Neural progenitor cell (in vitro differentiated cells): ENCODE data around the gene KRTAP9-9.
"Not testable (repeated sequence)": the region's sequence is repeated elsewhere in the genome, so short reads cannot be mapped to it uniquely, and the experiment has no call there.

Source experiments
- EZH2 ChIP-seq: fragments of 200-600 bp; sonication (generic); IDR thresholded peaks from 2 replicates; pipeline ENCODE4 v1.6.1; 2017; ENCODE audit warnings: antibody characterized with exemption, mild to moderate bottlenecking, moderate library complexity
- EZH2phosphoT487 ChIP-seq: fragments of 200-600 bp; sonication (generic); IDR thresholded peaks from 2 replicates; pipeline ENCODE4 v1.6.1; 2017; ENCODE audit warnings: antibody characterized with exemption
- TF ChIP-seq, protein P1 (sequence below): fragments of 200-600 bp; sonication (generic); IDR thresholded peaks from 2 replicates; pipeline ENCODE4 v1.5.1; 2017; ENCODE audit warnings: antibody characterized with exemption, mild to moderate bottlenecking

DNA sequence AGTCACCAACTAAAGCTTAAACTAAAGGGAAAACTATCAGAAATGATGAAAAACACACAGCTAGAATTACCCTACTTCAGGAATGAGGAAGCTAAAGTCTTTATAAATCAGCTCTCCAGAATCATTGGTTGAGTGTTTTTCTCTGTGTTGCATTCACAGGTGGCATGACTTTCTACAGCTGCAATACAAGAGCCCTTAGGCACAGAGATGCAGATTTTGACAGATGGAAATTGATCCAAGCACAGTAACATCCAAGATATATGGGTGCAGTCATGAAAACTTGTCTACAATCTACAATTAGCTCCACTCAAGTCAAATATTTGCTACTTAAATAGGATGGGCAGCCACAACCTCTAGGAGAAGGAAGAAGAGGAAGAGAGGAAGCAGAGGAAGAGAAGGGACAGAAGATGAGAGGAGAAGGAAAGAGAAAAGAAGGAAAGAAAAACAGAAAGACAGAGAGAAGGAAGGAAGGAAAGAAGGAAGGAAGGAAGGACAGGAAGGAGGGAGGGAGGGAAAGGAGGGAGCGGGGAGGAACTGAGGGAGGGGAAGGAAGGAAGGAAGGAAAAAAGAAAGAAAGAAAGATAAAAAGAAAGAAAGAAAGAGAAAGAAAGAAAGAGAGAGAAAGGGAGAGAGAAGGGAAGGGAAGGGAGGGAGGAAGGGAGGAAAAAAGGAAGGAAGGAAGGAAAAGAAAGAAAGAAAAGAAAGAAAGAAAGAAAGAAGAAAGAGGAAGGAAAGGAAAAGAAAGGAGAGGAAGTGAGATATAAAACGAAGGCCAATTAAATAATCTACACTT lies 8.0 kb upstream of the KRTAP9-9 start:
- TF ChIP-seq, protein P1, sequence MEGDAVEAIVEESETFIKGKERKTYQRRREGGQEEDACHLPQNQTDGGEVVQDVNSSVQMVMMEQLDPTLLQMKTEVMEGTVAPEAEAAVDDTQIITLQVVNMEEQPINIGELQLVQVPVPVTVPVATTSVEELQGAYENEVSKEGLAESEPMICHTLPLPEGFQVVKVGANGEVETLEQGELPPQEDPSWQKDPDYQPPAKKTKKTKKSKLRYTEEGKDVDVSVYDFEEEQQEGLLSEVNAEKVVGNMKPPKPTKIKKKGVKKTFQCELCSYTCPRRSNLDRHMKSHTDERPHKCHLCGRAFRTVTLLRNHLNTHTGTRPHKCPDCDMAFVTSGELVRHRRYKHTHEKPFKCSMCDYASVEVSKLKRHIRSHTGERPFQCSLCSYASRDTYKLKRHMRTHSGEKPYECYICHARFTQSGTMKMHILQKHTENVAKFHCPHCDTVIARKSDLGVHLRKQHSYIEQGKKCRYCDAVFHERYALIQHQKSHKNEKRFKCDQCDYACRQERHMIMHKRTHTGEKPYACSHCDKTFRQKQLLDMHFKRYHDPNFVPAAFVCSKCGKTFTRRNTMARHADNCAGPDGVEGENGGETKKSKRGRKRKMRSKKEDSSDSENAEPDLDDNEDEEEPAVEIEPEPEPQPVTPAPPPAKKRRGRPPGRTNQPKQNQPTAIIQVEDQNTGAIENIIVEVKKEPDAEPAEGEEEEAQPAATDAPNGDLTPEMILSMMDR = not testable (repeated sequence)
- TF ChIP-seq EZH2, EZH2phosphoT487: not testable (repeated sequence)
